HG03103 (cell line): ENCODE data around the gene CEP350.
"Not testable (repeated sequence)": the region's sequence is repeated elsewhere in the genome, so short reads cannot be mapped to it uniquely, and the experiment has no call there.

Experiments used
- ATAC-seq: cut with Tn5 transposase; IDR thresholded peaks from one replicate; pipeline ENCODE4 v1.9.1; 2021; ENCODE audit warnings: low read depth; ENCODE audit not compliant: unreplicated experiment

Gene CEP350

GRCh38 chr1:180112091-180112490 lies 157.5 kb downstream of the CEP350 start:
- ATAC-seq: no peak

- ATAC-seq: no peak
These were observed 158.5 kb downstream of the CEP350 start for GRCh38 chr1:180112984-180113647.

- ATAC-seq: no peak
These were observed 159.9 kb downstream of the CEP350 start for GRCh38 chr1:180114396-180114945.

- no peak for ATAC-seq
These were observed 162.6 kb downstream of the CEP350 start for GRCh38 chr1:180116964-180117763.

- no peak for ATAC-seq
These were observed 163.1 kb downstream of the CEP350 start for GRCh38 chr1:180117764-180118116.

GRCh38 chr1:180119837-180120236 lies 165.2 kb downstream of the CEP350 start:
- no peak for ATAC-seq

- ATAC-seq: no peak
These were observed 168.9 kb downstream of the CEP350 start for GRCh38 chr1:180123463-180123936.

GRCh38 chr1:180130651-180131050 lies 176.0 kb downstream of the CEP350 start:
- ATAC-seq: no peak

- no peak for ATAC-seq
These were observed 176.9 kb downstream of the CEP350 start for GRCh38 chr1:180131510-180131909.

- no peak for ATAC-seq
These were observed 178.6 kb downstream of the CEP350 start for GRCh38 chr1:180133193-180133592.

GRCh38 chr1:180133688-180134087 lies 179.1 kb downstream of the CEP350 start:
- not testable (repeated sequence) for ATAC-seq

GRCh38 chr1:180135535-180135934 lies 180.9 kb downstream of the CEP350 start:
- ATAC-seq: no peak

GRCh38 chr1:180136331-180136967 lies 181.8 kb downstream of the CEP350 start:
- ATAC-seq: no peak

GRCh38 chr1:180136968-180137356 lies 182.4 kb downstream of the CEP350 start:
- no peak for ATAC-seq

- no peak for ATAC-seq
These were observed 183.2 kb downstream of the CEP350 start for GRCh38 chr1:180137776-180138175.

GRCh38 chr1:180141381-180141934 lies 186.8 kb downstream of the CEP350 start:
- no peak for ATAC-seq

- ATAC-seq: no peak
These were observed 188.7 kb downstream of the CEP350 start for GRCh38 chr1:180143359-180143758.

- ATAC-seq: no peak
These were observed 190.2 kb downstream of the CEP350 start for GRCh38 chr1:180144659-180145357.

- no peak for ATAC-seq
These were observed 190.8 kb downstream of the CEP350 start for GRCh38 chr1:180145446-180145845.

- no peak for ATAC-seq
These were observed 196.4 kb downstream of the CEP350 start for GRCh38 chr1:180150982-180151381.
